Esophagus squamous epithelium (tissue), 5 donors: ENCODE measurements around the gene FYCO1. TPM values are rescaled to one million over a fixed set of nuclear protein-coding genes. Genes with fewer than 3 reads are reported as not detected.

Experiments used
- DNase-seq: peaks from one replicate; lab custom pipeline; 2025; lab: John Stamatoyannopoulos, UW
- H3K27ac ChIP-seq, 4 donors: fragments of 200-600 bp; sonication (generic); one replicate each; pipeline ENCODE4 v1.5.1; 2016 to 2019; ENCODE audit warnings: mild to moderate bottlenecking in 1 of 4
- H3K27me3 ChIP-seq, 4 donors: fragments of 200-600 bp; sonication (generic); 1 replicate in 3 of 4; 2 replicates in 1 of 4; pipeline versions ENCODE4 v1.5.1 to v1.6.0; 2017 to 2021; ENCODE audit warnings: antibody characterized with exemption in 1 of 4
- H3K36me3 ChIP-seq, 3 donors: fragments of 200-600 bp; sonication (generic); one replicate each; pipeline ENCODE4 v1.5.1; 2016 to 2019
- H3K4me1 ChIP-seq, 3 donors: fragments of 200-600 bp; sonication (generic); one replicate each; pipeline ENCODE4 v1.5.1; 2017 to 2019
- H3K4me3 ChIP-seq, 4 donors: fragments of 200-600 bp; sonication (generic); 1 replicate in 3 of 4; 2 replicates in 1 of 4; pipeline ENCODE4 v1.5.1; 2016 to 2019; ENCODE audit warnings: mild to moderate bottlenecking in 2 of 4, moderate library complexity in 1 of 4
- H3K9me3 ChIP-seq, 3 donors: fragments of 200-600 bp; sonication (generic); one replicate each; pipeline ENCODE4 v1.5.1; 2016 to 2019
- CTCF ChIP-seq, 6 experiments: fragments of 450-650 bp in 4 of 6; fragments of 200-600 bp in 2 of 6; sonication (generic) in 2 of 6; IDR thresholded peaks; one replicate each; pipeline ENCODE4 v1.5.1; 2016 to 2019; ENCODE audit warnings: antibody characterized with exemption in 6 of 6, mild to moderate bottlenecking in 4 of 6, moderate library complexity in 4 of 6
- POLR2A ChIP-seq, 4 donors: fragments of 450-650 bp; IDR thresholded peaks; one replicate each; pipeline ENCODE4 v1.6.1; 2017; ENCODE audit warnings: antibody characterized with exemption in 4 of 4, mild to moderate bottlenecking in 4 of 4, moderate library complexity in 3 of 4
- WGBS, 2 donors: methylation state at CpG; one replicate each; pipeline ENCODE4 v1.1.5; 2018; 5-methylcytosine and 5-hydroxymethylcytosine counted together
- intact Hi-C: fragments of 100-400 bp; cut with DNase I; formaldehyde crosslinking; loops from one replicate; pipeline ENCODE4 v1.15.0; 2022
- total RNA-seq, 4 donors: library from RNA; depleted of rRNA; stranded (reverse); fragments of >200 nt; gene quantifications; one replicate each; pipeline ENCODE4 v1.1.0, GENCODE V29; 2016
- donor health status: DM: yes; HTN: yes; CAD: no.

FYCO1 gene
- total RNA-seq, 4 donors from 2014 or later = 17.8 to 33.3 (median 25.0) TPM

- Histone ChIP-seq H3K27me3 (no peaks in the 10 kb centered on the region), H3K27ac (peak overlapping the region in 1 of 4 donors; percentile 31), H3K4me1 (peaks cover 0 to 34% (median 11%) of the 10 kb centered on the region in 3 donors), H3K4me3 (no peak overlapping the region), H3K36me3 (peaks cover 72 to 100% (median 76%) of the 10 kb centered on the region in 3 donors), H3K9me3 (no peaks in the 10 kb centered on the region)
- 50 to 53% methylated on average over 2 to 4 of the region's 4 CpGs for WGBS, 2 donors
- intact Hi-C loops = no loop called here
- DNase-seq = no peak
- TF ChIP-seq POLR2A (IDR thresholded peaks at IDR 0.05) (no peak), CTCF (IDR thresholded peaks at IDR 0.05) (no peak)
Measured at GRCh38 chr3:45965653-45966052, 30.0 kb downstream of the FYCO1 start.

GRCh38 chr3:45965253-45965652 lies 30.4 kb downstream of the FYCO1 start:
- no peak for TF ChIP-seq CTCF (IDR thresholded peaks at IDR 0.05)
- no peak for TF ChIP-seq POLR2A (IDR thresholded peaks at IDR 0.05)
- no peaks in the 10 kb centered on the region for H3K9me3 ChIP-seq
- H3K36me3 ChIP-seq = peaks cover 73 to 100% (median 79%) of the 10 kb centered on the region in 3 donors
- no peak for DNase-seq
- H3K4me3 ChIP-seq = no peak overlapping the region
- H3K27me3 ChIP-seq = no peaks in the 10 kb centered on the region
- intact Hi-C loops = no loop called here
- H3K4me1 ChIP-seq = peaks cover 0 to 34% (median 11%) of the 10 kb centered on the region in 3 donors
- peak overlapping the region in 1 of 4 donors; percentile 31 for H3K27ac ChIP-seq
- WGBS, 2 donors = 80% methylated on average over 3 of the region's 4 CpGs; no CpG with 5 or more reads in 1 of the 2 donors

GRCh38 chr3:45964139-45964538 lies 31.5 kb downstream of the FYCO1 start:
- H3K27me3 ChIP-seq = no peaks in the 10 kb centered on the region
- WGBS, 2 donors = 83 to 91% methylated on average over 7 to 8 of the region's 8 CpGs
- intact Hi-C loops = no loop called here
- no peaks in the 10 kb centered on the region for H3K9me3 ChIP-seq
- peaks cover 71 to 100% (median 84%) of the 10 kb centered on the region in 3 donors for H3K36me3 ChIP-seq
- H3K4me1 ChIP-seq = peaks cover 0 to 34% (median 11%) of the 10 kb centered on the region in 3 donors
- H3K27ac ChIP-seq = peak overlapping the region in 2 of 4 donors; percentile 31 to 57
- no peak for DNase-seq
- no peak overlapping the region for H3K4me3 ChIP-seq
- TF ChIP-seq CTCF (IDR thresholded peaks at IDR 0.05) (no peak), POLR2A (IDR thresholded peaks at IDR 0.05) (no peak)

- 75% methylated on average over 5 of the region's 5 CpGs for WGBS, 2 donors
- DNase-seq = no peak
- Histone ChIP-seq H3K9me3 (no peaks in the 10 kb centered on the region), H3K4me1 (peaks cover 0 to 35% (median 11%) of the 10 kb centered on the region in 3 donors), H3K4me3 (no peak overlapping the region), H3K27ac (no peak overlapping the region), H3K36me3 (peaks cover 54 to 100% (median 73%) of the 10 kb centered on the region in 3 donors), H3K27me3 (no peaks in the 10 kb centered on the region)
- no peak for TF ChIP-seq POLR2A (IDR thresholded peaks at IDR 0.05)
- no peak for TF ChIP-seq CTCF (IDR thresholded peaks at IDR 0.05)
- intact Hi-C loops = no loop called here
Measured at GRCh38 chr3:45962033-45962432, 33.6 kb downstream of the FYCO1 start.

GRCh38 chr3:45960289-45960688 lies 35.3 kb downstream of the FYCO1 start:
- TF ChIP-seq CTCF (IDR thresholded peaks at IDR 0.05) (no peak), POLR2A (IDR thresholded peaks at IDR 0.05) (no peak)
- no peak overlapping the region for H3K4me3 ChIP-seq
- no peaks in the 10 kb centered on the region for H3K27me3 ChIP-seq
- H3K27ac ChIP-seq = no peak overlapping the region
- intact Hi-C loops = no loop called here
- no peak for DNase-seq
- no peaks in the 10 kb centered on the region for H3K9me3 ChIP-seq
- peaks cover 0 to 24% (median 0%) of the 10 kb centered on the region in 3 donors for H3K4me1 ChIP-seq
- WGBS, 2 donors = 93% methylated on average over 2 of the region's 2 CpGs; no CpG with 5 or more reads in 1 of the 2 donors
- H3K36me3 ChIP-seq = peaks cover 38 to 100% (median 57%) of the 10 kb centered on the region in 3 donors
